ENCODE results near the gene GTPBP2. TPM values are rescaled to one million over a fixed set of nuclear protein-coding genes. Genes with fewer than 3 reads are reported as not detected.

The GTPBP2 gene
- total and polyA plus RNA-seq, 2 of the 13 experiments (the other 11 are each of a cell fraction or from before 2014, with no cell fraction given) = 26.9 to 88.2 TPM

DNA sequence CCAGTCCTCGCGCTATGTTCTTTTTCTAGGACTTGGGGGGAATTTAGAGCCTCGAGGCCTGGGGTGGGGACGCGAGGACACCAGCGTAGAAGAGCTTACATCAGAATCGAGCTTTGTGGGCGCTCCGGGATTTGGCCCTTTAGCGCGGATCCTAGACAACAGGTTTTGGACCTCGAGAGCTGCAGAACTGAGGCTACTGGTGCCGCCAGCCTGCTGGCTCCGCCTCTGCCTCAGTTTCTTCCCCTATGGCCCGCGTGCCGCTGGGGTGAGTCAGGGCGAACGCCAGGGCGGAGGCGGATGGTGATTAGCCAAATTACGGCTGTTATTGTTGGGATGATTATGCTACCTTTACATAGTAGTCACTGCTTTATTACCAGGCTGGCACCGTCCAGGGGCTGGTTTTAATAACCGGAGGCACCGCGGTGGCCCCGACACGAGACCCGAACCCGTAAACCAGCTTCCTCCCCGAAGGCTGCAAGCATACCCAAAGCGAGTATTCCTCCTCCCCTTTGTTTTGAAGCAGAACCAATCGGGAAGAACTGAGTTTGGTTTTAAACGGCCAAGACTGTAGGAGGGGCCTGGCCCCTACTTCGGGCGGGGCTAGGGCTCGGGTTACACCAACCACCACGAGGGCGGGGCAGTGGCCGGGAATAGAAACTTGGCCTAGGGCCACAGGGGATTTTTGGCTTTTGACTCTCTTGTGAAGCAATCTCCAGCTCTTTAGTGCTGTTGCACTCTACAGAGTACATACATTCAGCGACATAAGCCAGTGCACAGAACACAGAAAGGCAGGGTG is 639 bp upstream of the GTPBP2 start (continued):
- TF ChIP-seq PTBP1 (IDR thresholded peaks at IDR 0.05; ENCODE audit: low read depth, low read length, poor library complexity, severe bottlenecking) = peak; percentile 5
- TF ChIP-seq, protein P1, sequence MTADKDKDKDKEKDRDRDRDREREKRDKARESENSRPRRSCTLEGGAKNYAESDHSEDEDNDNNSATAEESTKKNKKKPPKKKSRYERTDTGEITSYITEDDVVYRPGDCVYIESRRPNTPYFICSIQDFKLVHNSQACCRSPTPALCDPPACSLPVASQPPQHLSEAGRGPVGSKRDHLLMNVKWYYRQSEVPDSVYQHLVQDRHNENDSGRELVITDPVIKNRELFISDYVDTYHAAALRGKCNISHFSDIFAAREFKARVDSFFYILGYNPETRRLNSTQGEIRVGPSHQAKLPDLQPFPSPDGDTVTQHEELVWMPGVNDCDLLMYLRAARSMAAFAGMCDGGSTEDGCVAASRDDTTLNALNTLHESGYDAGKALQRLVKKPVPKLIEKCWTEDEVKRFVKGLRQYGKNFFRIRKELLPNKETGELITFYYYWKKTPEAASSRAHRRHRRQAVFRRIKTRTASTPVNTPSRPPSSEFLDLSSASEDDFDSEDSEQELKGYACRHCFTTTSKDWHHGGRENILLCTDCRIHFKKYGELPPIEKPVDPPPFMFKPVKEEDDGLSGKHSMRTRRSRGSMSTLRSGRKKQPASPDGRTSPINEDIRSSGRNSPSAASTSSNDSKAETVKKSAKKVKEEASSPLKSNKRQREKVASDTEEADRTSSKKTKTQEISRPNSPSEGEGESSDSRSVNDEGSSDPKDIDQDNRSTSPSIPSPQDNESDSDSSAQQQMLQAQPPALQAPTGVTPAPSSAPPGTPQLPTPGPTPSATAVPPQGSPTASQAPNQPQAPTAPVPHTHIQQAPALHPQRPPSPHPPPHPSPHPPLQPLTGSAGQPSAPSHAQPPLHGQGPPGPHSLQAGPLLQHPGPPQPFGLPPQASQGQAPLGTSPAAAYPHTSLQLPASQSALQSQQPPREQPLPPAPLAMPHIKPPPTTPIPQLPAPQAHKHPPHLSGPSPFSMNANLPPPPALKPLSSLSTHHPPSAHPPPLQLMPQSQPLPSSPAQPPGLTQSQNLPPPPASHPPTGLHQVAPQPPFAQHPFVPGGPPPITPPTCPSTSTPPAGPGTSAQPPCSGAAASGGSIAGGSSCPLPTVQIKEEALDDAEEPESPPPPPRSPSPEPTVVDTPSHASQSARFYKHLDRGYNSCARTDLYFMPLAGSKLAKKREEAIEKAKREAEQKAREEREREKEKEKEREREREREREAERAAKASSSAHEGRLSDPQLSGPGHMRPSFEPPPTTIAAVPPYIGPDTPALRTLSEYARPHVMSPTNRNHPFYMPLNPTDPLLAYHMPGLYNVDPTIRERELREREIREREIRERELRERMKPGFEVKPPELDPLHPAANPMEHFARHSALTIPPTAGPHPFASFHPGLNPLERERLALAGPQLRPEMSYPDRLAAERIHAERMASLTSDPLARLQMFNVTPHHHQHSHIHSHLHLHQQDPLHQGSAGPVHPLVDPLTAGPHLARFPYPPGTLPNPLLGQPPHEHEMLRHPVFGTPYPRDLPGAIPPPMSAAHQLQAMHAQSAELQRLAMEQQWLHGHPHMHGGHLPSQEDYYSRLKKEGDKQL (CRISPR knock-in tag; IDR thresholded peaks at IDR 0.05; ENCODE audit: low read depth) = no peak; the same call in 1 of the 2 replicates
- no peak for TF ChIP-seq POLR2AphosphoS2 (IDR thresholded peaks at IDR 0.05; ENCODE audit: low read depth, low read length)
- TF ChIP-seq, protein P2, sequence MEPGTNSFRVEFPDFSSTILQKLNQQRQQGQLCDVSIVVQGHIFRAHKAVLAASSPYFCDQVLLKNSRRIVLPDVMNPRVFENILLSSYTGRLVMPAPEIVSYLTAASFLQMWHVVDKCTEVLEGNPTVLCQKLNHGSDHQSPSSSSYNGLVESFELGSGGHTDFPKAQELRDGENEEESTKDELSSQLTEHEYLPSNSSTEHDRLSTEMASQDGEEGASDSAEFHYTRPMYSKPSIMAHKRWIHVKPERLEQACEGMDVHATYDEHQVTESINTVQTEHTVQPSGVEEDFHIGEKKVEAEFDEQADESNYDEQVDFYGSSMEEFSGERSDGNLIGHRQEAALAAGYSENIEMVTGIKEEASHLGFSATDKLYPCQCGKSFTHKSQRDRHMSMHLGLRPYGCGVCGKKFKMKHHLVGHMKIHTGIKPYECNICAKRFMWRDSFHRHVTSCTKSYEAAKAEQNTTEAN (CRISPR knock-in tag; conservative IDR thresholded peaks at IDR 0.05) = peak; percentile 74
- TF ChIP-seq SMYD3 (CRISPR knock-in tag; IDR thresholded peaks at IDR 0.05) = peak; percentile 24; the same call in 1 of the 2 replicates
- TF ChIP-seq BRD4 (CRISPR knock-in tag; IDR thresholded peaks at IDR 0.05) = peak; percentile 65
- TF ChIP-seq FIP1L1 (IDR thresholded peaks at IDR 0.05; ENCODE audit: borderline replicate concordance, insufficient read depth, low read depth, low read length) = 0 out of 2 replicates have a peak, but pooled peaks have one; percentile 42
- TF ChIP-seq ZFP1 (CRISPR knock-in tag; IDR thresholded peaks at IDR 0.05) = no peak; the same call in none of the 2 replicates
- TF ChIP-seq, protein P3, sequence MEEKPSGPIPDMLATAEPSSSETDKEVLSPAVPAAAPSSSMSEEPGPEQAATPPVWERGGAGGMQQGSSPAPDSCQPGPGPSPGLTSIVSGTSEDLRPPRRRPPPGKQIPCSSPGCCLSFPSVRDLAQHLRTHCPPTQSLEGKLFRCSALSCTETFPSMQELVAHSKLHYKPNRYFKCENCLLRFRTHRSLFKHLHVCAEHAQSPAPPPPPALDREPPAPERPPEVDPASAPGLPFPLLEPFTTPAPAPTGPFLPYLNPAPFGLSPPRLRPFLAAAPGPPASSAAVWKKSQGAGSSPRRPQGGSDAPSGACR (CRISPR knock-in tag; IDR thresholded peaks at IDR 0.05) = peak; percentile 77; the same call in 1 of the 2 replicates
- TF ChIP-seq NFATC3 (CRISPR knock-in tag; IDR thresholded peaks at IDR 0.05) = peak; percentile 81
- peak; percentile 79; the same call in 1 of the 2 replicates for TF ChIP-seq KDM4B (CRISPR knock-in tag; IDR thresholded peaks at IDR 0.05)
- peak; percentile 83 for TF ChIP-seq NFYB (CRISPR knock-in tag; IDR thresholded peaks at IDR 0.05)
- peak; percentile 97 for TF ChIP-seq CEBPG (CRISPR knock-in tag; IDR thresholded peaks at IDR 0.05)
- TF ChIP-seq, protein P4, sequence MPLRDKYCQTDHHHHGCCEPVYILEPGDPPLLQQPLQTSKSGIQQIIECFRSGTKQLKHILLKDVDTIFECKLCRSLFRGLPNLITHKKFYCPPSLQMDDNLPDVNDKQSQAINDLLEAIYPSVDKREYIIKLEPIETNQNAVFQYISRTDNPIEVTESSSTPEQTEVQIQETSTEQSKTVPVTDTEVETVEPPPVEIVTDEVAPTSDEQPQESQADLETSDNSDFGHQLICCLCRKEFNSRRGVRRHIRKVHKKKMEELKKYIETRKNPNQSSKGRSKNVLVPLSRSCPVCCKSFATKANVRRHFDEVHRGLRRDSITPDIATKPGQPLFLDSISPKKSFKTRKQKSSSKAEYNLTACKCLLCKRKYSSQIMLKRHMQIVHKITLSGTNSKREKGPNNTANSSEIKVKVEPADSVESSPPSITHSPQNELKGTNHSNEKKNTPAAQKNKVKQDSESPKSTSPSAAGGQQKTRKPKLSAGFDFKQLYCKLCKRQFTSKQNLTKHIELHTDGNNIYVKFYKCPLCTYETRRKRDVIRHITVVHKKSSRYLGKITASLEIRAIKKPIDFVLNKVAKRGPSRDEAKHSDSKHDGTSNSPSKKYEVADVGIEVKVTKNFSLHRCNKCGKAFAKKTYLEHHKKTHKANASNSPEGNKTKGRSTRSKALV (CRISPR knock-in tag; IDR thresholded peaks at IDR 0.05) = peak; percentile 86
- 0 out of 2 replicates have a peak, but pooled peaks have one; percentile 64 for TF ChIP-seq NRL (CRISPR knock-in tag; IDR thresholded peaks at IDR 0.05; ENCODE audit: borderline replicate concordance)
- no peak for TF ChIP-seq PRPF4 (IDR thresholded peaks at IDR 0.05; ENCODE audit: low read depth, low read length, poor library complexity, severe bottlenecking)
- TF ChIP-seq, protein P5, sequence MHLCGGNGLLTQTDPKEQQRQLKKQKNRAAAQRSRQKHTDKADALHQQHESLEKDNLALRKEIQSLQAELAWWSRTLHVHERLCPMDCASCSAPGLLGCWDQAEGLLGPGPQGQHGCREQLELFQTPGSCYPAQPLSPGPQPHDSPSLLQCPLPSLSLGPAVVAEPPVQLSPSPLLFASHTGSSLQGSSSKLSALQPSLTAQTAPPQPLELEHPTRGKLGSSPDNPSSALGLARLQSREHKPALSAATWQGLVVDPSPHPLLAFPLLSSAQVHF (CRISPR knock-in tag; IDR thresholded peaks at IDR 0.05) = no peak
- TF ChIP-seq CBX5 (CRISPR knock-in tag; IDR thresholded peaks at IDR 0.05; ENCODE audit: borderline replicate concordance) = no peak
- TF ChIP-seq REL (CRISPR knock-in tag; conservative IDR thresholded peaks at IDR 0.05) = peak; percentile 58; the same call in 1 of the 2 replicates
